GM15510 (cell line): ENCODE measurements around the gene ABCD4.

Source experiments
- POLR2A ChIP-seq: IDR thresholded peaks from 3 replicates; pipeline ENCODE4 v1.6.1; 2011; ENCODE audit warnings: borderline replicate concordance; ENCODE audit not compliant: insufficient read length; ENCODE audit errors: extremely low read depth

ABCD4 gene

GRCh38 chr14:74275241-74275841, 27.4 kb downstream of the ABCD4 start:
- no peak for TF ChIP-seq POLR2A

- TF ChIP-seq POLR2A, result no peak
Observed at GRCh38 chr14:74271365-74271764, 31.4 kb downstream of the ABCD4 start.

- no peak for TF ChIP-seq POLR2A
Observed at GRCh38 chr14:74267588-74267987, 35.1 kb downstream of the ABCD4 start.

- no peak for TF ChIP-seq POLR2A
Observed at GRCh38 chr14:74265301-74265965, 37.3 kb downstream of the ABCD4 start.

GRCh38 chr14:74263921-74264320, 38.8 kb downstream of the ABCD4 start:
- no peak for TF ChIP-seq POLR2A

GRCh38 chr14:74263181-74263580, 39.6 kb downstream of the ABCD4 start:
- TF ChIP-seq POLR2A, result no peak

GRCh38 chr14:74262076-74262475, 40.7 kb downstream of the ABCD4 start:
- no peak for TF ChIP-seq POLR2A

- TF ChIP-seq POLR2A, result no peak
Observed at GRCh38 chr14:74261288-74261687, 41.4 kb downstream of the ABCD4 start.

- TF ChIP-seq POLR2A, result no peak
Observed at GRCh38 chr14:74260525-74261233, 42.1 kb downstream of the ABCD4 start.

GRCh38 chr14:74259513-74259912, 43.2 kb downstream of the ABCD4 start:
- no peak for TF ChIP-seq POLR2A

GRCh38 chr14:74258764-74259035, 44.0 kb downstream of the ABCD4 start:
- no peak for TF ChIP-seq POLR2A

GRCh38 chr14:74257941-74258763, 44.6 kb downstream of the ABCD4 start:
- TF ChIP-seq POLR2A, result no peak

GRCh38 chr14:74257078-74257940, 45.4 kb downstream of the ABCD4 start:
- no peak for TF ChIP-seq POLR2A

GRCh38 chr14:74255281-74255680, 47.5 kb downstream of the ABCD4 start:
- no peak for TF ChIP-seq POLR2A
